Activated CD4-positive, CD25-positive, alpha-beta regulatory T cell treated with anti-CD3 and anti-CD28 coated beads, Interleukin-2, amount 50 U/mL, for 72 hours (primary cell): ENCODE data around the gene MCF2L2.

Experiments used
- DNase-seq: peaks from one replicate; pipeline ENCODE4 v3.0.0; 2021

The MCF2L2 gene

DNA sequence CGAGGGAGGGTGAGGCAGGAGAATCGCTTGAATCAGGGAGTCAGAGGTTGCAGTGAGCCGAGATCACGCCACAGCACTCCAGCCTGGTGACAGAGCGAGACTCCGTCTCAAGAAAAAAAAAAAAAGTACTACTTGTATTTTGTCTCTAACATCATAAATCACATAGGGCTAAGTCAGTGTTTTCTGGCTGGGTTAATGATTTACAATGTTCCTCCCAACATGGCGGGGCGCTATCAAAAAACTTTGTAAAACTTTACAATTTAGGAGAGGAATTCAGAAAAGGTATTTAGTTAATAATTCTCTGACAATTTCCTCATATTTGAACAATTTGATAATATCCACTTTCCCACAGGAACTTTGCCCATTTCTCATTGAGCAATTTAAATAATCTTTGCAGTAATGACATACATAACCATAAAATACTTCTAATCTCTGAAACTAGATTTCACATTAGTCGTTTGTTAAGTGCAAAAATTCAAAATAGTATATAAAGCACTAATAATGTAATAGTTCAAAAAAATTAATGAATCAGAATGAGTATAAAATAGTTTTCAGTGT is 202.0 kb downstream of the MCF2L2 start:
- no peak for DNase-seq

DNA sequence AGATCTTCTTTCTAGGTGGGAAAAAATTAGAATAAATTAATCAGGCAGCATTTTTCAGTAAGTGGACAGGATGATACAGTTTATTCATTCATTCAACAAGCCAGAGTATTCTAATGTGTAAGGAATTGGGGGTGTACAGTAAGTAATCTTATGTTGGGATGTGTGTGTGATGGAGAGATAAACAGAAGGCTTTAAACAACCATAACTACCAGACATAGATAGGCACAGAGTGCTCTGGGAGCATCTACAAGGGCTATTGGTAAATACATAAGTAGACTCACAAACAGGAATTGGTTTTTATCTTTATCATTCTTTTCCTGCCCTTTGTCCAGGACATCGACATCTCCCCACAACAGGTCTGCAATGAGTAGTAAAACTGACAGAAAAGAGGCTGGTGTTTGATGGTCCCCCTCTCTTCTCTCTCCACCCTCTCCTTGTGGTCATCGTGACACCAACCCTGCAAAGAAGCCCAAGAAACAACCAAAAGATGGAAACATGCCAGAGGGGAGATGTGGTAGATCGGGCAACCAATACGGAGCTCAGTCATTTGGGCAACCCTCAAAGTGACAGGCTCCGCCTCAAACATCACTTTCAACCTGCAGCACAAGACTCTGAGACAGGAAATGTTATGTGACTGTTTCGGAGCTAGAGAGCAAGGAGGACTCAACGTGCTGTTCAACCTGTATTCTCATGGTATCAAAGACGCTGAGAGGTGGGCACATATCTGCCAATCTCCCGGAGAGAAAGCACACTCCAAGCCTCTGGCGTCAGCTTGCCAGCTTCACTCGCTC is 204.0 kb downstream of the MCF2L2 start:
- DNase-seq = no peak

DNA sequence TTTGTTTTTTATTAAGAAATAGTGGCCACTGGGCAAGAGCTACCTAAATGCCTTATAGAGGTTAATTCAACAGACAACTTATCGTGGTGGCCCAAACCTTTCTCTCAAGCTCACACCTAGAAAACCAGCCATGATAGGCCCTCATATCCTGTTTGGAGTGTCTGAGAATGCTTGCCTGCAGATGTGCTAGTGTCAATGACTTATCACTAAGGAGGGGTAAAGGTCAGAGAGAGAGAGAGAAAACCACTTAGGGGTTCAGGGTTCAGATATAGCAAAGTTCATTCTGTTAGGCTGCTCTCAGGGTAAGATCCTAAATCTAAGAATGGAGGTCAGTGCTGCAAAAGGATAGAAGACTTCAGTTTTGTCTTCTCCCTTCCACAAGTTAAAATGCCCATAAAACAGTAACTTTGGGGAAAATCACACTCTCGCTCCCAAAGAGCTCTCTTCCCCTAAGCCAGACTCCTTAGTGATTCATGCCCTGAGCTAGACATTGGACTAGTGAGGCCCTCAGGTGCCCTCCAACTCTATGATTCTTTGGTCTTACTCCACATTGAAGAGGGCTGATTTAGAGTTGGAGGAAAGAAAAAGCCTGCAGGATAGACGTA is 205.7 kb downstream of the MCF2L2 start:
- no peak for DNase-seq

DNA sequence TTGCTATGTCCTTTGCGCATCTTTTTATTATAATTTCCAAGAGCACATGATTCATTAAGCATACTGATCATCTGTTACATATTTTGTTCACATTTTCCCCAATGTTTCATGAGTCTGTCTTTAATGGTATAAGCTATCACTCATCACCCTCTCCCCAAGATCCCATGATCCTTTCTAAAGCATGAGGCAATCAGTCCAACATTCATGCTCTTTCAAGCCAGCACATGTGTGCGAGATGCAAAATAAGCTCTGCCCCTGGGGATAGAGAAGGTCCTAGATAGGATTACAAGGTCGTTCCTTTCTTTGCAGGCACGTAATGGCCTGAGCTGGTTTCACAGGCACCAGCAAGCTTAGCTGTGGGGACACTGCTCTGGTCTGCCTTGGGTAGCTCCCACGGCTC is 207.6 kb downstream of the MCF2L2 start:
- no peak for DNase-seq

DNA sequence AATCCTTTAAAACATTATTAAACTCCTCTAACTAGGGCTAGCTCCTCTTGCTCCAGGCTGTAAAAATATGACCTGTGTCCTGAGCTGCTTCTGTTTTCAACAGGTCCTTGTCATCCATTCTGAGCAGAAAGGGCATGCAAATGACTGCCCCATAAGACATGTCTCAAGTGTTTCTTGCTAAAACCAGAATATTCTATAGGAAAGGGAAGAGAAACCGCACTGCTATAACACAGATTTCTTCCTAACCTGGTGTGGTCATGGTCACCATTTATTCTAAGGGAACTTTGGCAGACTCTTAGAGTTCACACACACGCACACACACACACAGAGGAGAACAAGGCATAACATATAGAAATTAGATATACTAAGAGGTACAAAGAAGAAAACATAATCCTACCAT is 209.6 kb downstream of the MCF2L2 start:
- DNase-seq = no peak

DNA sequence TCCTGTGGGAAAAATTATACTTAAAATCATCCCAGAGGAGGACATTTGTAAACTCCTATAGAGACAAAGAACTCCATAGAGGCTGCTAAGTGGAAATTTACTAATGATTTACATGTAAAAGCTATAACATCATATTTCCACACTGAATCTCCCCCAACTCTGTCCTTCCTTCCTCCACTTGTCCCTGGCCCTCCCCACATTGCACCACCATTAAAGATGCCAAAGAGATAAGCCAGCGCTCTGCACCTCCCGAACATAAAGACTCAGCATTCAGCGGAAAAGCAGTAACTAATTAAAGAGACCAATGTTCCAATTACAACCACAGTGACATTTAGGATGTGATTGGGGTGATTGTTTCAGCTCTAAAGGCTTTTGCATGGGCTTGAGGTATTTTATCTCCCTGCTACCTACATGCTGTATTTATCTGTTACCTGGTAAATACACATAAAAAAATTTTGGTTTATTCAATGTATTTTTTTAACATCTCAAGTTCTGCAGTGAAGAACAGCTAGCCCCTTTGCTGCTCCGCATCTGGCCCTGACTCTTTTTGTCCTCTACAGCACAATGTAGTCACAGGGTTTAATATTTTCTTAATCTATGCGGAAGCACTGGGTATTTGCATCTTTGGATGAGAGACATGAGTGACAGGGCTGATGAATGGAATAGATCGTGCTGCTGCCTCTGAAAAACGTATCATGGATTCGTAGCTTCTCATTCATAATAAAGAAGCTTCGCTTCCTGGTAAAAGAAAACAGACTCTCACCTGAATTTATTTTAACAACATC is 210.7 kb downstream of the MCF2L2 start:
- no peak for DNase-seq

DNA sequence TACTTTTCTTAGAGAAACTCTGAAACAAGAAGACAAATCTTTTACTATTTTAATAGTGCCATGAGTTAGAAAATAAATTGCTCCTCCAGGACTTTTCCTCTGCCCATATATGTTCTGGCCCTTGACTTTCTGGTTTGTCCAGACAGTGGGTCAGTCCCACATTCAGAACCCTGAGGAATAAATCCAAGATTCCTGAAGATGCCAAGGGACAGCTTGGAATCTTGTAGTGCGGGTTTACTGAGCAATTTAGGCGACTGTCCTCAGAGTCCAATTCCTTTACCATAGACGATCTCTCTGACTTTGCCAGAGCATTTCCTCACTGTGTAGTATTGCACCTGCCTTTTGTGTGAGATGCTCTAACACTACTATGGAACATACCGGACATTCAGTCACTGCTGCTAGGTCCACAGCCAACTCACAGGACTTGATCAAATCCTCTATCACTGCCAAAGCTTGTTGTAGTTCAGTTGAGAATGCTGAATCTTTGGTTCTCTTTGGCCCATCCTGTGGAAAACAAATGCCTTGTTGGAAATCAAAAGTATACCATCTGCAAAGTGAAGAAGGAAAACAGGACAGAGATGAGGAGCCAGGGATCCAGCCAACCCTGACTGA is 212.7 kb downstream of the MCF2L2 start:
- no peak for DNase-seq

DNA sequence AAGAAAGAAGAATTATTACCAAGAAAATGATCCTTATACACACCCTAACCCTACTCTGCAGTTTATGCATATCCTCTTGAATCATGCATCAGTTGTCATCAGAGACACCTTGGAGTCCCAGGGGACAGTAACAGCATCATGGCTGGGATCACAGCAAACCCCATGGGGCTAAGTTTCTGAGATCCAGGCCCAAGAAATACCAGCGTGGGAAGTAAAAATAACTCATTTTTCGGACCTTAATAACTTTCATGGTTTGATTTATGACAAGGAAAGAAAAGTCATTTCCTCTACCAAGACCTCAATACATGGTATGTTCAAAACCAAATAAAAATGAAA is 214.2 kb downstream of the MCF2L2 start:
- no peak for DNase-seq

DNA sequence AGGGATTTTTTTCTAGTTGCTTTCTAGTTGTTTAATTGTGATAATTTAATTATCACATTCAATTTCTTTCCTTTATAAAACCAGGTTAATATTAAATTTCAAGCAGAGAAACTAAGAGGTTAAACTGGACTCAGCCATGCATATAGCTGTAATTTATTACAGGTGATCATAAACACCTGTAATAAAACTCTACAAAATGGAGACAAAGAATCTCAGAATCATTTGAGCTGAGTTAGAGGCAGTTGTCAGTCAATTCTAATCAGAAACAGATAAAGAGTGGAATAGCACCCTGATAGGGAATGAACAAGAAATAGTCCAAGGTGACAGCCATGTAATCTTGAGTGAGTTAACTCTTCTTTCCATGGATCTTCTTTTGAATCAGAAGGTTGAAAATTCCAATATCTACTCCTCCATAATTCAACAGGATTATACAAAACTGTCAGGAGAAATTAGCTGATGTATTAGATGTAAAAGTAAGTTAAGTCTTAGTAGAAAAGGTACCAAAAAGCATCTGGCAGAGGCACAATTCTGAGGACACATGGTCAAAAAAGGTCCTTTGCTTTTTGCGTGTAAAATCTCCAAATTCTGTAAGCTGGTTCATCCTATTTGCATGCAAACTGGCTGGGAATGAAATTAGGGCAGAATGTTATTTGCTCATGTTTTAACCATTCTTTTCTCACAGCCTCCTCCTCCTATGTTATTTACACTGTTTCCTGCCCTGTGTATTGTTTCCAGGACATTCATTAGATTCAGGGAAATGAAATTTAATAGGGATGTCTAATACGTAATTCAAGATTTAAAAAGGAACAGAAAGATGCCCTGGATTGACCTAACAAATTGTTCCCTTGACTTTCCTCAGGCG is 214.8 kb downstream of the MCF2L2 start:
- DNase-seq = no peak

DNA sequence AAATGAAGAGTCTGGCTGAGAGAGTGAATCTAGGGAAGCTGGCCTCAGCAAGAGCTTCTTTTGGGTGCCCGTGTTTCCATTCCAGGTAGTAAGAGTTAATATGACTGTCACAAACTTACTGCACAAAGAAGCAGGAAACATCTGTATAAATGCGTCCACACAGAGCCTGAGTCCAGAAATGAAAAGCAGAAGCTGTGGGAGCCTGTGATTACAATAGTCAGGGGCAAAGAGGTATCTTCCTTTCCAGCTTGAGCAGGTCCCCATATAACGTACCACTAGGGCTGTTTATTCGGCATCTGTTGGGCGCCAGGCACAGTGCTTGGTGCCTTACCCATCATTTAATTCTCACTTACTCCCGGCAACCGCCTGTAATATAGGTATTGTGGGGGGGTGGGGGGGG is 215.9 kb downstream of the MCF2L2 start:
- no peak for DNase-seq

DNA sequence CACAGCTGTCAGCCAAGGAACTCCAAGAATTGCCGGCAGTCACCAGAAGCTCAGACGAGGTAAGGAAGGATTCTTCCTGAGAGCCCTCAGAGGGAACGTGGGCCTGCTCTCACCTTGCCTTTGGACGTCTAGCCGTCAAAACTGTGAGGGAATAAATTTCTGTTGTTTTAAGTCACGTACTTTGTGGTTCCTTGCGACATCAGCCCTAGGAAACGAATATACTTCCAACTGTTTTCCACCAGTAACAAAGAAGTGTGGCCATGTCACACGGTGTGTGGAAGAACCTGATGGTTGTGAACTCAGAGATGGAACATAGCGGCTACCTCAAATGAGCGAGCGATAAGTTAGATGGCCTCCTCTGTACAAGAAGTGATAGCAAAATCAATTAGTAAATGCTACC is 216.3 kb downstream of the MCF2L2 start:
- no peak for DNase-seq

DNA sequence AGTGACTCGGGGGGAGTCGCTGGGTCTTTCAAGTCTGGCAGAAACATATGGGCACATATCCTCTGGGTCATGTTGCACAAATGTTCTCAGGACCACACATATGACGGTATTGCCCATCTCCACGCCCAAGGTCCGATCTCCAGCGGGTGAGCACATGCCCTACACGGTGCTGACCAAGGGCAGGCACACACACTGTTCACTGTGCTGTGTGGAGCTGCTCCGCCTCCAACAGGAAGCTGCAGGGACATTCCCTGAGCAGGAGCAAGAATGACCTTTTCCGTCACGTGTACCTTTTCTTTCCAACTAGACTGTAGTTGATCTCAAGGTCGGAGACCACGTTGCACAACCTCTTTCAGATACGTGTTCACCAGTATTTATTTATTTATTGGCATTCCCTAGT is 217.1 kb downstream of the MCF2L2 start:
- DNase-seq = no peak

DNA sequence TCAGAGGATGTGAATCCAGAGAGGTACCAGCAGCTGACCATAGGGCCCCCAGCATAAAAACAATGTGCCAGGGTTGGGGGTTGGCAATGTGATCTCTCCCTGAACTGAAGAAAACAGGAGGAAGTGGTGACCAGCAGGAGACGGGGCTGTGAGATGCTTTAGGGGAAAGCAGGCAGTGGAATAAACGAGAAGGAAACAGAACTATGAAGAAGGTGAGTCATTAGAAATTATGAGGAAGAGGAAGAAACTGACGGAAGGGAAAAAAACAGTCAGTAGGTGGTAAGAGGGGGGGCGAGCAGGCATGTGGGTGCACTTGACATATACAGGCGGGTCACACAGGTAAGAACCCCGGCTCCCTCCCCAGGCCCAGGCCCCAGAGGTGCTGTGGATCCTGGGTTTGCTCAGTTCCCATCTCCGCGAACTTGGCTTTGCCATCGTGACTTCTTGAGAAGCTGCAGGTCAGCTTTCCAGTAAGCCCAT is 217.5 kb downstream of the MCF2L2 start:
- no peak for DNase-seq

DNA sequence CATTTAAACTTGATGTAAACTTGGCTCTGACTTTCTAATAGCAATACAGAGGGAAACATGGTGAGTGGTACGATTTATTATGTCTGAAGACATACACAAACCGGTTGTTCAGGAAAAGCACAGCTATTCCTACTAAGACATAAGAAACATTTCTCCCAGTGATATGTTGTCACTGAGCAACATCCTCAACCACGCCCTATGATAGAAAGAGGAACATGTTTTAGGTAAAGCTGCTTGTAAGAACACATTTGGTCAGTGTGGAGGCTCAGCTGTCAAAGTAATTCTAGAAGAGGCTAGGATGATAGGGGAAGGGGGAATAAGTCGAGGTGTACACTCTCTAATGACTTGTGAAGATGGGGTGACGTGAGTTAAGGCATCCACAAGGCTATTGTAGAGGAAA is 218.1 kb downstream of the MCF2L2 start:
- DNase-seq = no peak

DNA sequence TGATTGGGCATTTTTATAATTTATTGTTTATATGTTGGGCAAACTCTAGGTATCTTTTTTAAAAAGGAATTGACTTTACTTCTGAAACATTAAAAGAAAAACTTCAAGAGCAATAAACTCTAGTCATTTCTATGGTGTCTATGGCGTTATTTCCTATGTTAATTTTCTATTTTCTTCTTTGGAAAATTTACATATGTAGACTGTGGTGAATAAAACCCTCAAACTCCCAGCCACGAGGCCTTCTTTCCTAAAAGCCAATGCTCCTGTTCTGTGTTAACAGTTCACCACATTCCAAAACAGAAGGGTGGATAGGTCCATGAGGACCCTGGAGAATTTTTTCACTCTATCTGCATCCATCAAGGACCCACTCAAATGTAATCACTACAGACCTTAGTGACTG is 219.6 kb downstream of the MCF2L2 start:
- DNase-seq = no peak

DNA sequence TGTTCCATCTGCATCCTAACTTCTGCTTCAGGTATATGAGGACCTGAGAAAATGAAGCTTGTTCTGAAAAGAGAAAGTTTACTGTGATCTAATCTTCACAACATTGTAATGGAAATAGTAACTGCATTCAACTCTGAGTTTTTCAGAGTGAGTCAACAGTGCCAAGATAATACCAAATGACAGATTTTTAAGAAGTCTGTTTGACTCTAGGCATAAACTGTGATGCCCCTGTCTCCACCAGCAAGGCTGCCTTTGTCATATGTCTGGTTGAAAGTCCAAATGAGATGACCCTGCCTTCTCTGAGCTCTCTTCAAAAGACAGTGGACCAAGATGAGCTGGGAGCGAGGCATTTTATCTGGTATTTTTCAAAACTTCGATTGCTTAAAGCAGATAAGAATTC is 220.2 kb downstream of the MCF2L2 start:
- DNase-seq = no peak

DNA sequence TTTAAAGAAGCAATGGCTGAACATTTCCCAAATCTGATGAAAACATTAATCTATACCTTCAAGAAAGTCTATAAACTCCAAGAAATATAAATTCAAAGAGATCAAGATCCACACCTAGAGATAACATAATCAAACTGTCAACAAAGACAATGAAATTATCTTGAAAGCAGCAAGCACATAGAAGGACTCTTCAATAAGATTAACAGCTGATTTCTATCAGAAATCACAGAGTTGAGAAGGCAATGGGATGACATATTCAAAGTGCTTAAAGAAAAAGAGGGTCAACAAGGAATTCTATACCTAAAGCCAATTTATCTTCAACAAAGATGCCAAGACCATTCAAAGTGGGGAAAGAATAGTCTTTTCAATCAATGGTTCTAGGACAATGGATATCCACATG is 224.7 kb downstream of the MCF2L2 start:
- no peak for DNase-seq

DNA sequence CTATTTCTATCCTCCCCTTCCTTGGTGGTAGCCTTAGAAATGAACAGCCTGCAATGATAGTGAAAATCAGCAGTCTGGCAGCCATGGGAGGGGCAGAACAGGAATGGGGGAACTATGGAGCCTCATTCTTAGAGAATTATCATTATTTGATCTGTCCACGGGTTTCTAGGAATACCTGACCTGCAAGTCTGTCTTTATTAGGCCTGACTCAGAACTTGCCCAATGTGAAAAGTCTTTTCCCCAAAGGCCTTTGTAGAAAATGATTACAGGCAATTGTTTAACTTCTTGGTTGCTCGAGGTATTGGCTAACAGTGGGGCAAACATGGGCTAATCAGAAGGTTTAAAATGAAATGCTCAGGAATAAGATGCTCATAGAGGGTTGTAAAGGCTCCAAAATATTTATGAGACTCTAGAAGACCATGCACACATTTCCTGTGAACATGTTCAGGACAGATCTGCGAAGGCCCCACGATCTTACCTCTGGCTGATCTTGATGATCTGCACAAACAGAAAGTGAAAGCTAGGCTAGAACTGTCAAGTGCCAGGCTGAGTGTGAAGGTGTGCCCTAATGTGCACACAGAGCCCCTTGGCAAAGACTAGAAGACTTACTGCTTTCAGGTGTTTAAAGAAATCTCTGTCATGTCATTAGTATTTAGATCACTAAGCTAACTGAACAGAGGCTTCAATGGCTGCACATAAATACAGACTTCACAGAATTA is 226.3 kb downstream of the MCF2L2 start:
- DNase-seq = no peak

DNA sequence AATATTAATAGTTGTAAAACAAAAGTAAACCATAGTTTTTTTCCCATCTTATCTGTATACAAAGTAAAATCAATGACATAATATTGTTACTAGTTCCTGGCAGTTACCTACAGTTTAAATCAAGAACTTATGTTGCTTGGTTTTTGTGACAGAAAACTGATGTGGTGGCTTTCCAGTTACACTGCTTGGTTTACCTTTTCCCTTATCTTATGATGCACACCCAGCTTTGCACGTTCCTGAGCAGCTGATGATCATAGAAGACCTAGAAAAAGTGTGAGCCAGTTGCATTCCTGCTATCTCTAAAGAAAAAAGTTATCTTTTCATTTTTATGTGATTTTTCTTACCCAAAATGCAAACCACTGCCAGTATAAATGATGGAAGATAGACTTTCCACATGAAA is 229.5 kb downstream of the MCF2L2 start:
- no peak for DNase-seq

DNA sequence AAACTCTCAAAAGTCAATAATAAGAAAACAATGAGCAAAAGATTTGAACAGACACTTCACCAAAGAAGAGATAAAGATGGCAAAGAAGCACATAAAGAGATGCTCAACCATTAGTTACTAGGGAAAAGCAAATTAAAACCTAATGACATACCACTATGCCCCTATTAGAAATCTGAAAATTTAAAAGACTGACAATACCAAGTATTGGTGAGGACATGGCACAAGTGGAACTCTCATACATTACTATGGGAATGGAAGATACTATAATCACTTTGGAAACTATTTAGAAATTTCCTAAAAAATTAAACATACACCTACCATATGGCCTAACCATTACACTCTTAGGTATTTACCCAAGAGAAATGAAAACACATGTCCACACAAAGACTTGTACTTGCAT is 230.7 kb downstream of the MCF2L2 start:
- no peak for DNase-seq

DNA sequence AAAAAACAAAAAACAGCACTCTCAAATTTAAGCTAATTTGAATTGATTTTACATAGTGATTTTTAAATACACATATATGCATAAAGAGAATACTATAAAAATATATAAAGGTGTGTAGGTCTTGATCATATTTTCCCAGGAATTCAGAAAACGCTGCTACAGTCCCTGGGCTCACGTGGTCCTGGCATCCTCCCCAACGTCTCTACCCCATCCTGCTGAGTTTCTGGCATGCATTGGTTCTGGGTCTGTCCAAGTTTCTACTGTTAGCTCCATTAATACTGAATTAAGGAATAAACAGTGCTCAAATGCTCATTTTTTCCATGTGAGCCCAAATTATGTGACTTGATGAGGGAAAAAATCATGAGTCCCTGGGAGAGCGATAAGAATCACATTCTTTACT is 233.2 kb downstream of the MCF2L2 start:
- no peak for DNase-seq
